IPS-NIHi7 (cell line): ENCODE data around the gene HSD17B12.
"Not testable (repeated sequence)": the region's sequence is repeated elsewhere in the genome, so short reads cannot be mapped to it uniquely, and the experiment has no call there.

ENCODE experiments used
- DNase-seq: peaks from one replicate; pipeline ENCODE4 v3.0.0; 2012; ENCODE audit warnings: mixed read lengths; ENCODE audit errors: extremely low spot score

Gene HSD17B12

DNA sequence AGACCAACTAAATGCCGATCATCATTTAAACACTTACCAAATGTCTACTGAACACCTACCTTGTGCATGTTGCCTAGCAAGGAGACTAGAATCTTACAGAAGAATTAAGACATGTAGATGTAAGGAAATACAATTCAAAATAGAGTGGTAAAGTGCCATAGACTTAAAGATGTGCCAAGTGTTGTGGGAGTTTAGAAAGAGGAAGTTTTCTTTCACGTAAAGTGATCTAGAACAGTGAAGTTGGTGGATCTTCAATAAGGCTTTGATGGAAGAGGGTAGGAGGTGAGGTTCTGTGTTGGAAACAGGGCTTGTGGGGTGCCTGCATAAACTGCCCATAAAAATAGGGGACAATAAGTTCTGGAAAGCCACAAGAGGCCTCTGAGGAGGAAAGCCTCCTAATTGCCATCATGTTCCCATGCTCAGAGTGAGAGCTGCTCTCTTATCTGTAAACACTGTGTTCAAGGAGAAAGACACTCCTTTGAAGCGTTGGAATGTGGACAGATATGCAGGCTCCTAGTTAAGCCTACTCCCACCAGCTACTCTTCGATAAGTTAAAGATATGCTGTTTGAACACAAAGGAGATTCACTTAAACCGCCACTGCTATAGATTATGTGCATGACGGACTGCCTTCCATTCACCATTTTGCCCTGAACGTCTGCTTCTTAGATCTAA lies 66.7 kb downstream of the HSD17B12 start:
- no peak for DNase-seq

GRCh38 chr11:43748095-43748494 lies 67.6 kb downstream of the HSD17B12 start:
- DNase-seq = no peak

GRCh38 chr11:43751726-43752125 lies 71.2 kb downstream of the HSD17B12 start:
- no peak for DNase-seq

DNA sequence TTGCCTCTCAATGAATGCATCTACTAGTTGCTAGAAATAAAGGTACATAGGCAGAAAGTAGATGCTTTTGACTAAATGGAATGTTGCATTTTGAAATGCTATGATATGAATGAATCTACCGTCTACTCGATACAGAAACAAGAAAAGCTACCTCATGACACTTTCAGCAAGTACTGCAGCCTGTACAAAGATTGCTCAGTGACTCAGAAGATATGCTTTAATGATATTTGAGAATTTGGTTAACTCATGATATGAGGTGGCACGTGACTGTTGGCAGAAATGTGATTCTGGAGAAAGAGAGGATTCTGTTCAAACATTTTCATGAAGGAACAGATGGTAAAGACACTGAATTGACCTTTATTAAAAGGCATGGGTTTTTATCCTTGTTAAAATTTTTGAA lies 76.0 kb downstream of the HSD17B12 start:
- DNase-seq = no peak

GRCh38 chr11:43758927-43759326 lies 78.4 kb downstream of the HSD17B12 start:
- no peak for DNase-seq

- no peak for DNase-seq
These were observed 80.4 kb downstream of the HSD17B12 start for GRCh38 chr11:43760902-43761301.

- no peak for DNase-seq
These were observed 84.7 kb downstream of the HSD17B12 start for GRCh38 chr11:43765194-43765593.

DNA sequence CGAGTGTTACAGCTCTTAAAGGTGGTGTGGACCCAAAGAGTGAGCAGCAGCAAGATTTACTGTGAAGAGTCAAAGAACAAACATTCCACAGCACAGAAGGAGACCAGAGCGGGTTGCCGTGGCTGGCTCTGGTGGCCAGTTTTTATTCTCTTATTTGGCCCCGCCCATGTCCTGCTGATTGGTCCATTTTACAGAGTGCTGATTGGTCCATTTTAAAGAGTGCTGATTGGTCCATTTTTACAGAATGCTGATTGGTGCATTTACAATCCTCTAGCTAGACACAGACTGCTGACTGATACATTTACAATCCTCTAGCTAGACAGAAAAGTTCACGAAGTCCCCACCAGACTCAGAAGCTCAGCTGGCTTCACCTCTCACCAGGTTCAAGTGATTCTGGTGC lies 88.1 kb downstream of the HSD17B12 start:
- DNase-seq = not testable (repeated sequence)

DNA sequence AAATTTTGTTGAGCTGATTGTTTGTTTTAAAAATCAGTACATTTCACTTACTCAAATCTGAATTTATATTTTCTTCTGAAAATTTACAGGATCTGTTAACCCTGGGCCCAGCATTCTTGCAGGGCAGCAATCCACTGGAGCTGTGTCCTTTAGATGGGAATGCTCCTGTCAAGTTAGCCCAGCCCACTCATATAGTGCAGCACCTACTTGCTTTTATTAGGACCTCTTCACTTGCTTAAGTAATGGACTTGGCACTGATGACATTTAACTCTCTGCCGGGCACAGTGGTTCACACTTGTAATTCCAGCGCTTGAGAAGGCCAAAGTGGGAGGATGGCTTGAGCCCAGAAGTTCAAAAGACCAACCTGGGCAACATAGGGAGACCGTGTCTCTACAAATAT lies 89.6 kb downstream of the HSD17B12 start:
- DNase-seq = no peak

DNA sequence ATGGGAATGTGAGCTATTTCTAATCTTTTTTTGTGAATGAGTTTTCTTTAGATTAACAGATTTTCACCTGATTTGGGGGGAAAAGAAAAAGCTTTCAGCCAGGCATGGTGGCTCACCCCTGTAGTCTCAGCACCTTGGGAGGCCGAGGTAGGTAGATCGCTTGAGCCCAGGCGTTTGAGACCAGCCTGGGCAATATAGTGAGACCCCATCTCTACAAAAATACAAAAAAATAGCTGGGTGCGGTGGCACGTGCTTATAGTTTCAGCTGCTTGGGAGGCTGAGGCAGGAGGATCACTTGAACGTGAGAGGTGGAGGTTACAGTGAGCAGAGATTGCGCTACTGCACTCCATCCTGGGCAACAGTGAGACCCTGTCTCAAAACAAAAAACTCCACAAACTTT lies 92.2 kb downstream of the HSD17B12 start:
- no peak for DNase-seq

DNA sequence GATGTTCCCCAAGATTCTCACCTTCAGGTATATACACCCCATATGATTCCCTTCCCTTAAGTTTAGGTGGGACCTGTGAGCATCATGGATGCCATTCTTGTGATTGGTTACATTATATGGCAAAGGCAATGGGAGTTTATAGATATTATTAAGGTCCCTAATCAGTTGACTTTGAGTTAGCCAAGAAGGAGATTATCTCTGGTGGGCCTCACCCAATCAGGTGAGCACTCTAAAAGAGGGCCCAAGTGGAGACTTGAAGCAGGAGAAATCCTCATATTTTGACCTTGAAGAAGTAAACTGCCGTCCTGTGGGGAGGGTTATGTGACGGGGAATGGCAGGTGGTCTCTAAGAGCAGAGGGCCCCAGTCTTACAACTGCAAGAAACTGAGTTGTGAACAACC lies 94.2 kb downstream of the HSD17B12 start:
- no peak for DNase-seq

- DNase-seq = no peak
These were observed 98.8 kb downstream of the HSD17B12 start for GRCh38 chr11:43779306-43779705.

DNA sequence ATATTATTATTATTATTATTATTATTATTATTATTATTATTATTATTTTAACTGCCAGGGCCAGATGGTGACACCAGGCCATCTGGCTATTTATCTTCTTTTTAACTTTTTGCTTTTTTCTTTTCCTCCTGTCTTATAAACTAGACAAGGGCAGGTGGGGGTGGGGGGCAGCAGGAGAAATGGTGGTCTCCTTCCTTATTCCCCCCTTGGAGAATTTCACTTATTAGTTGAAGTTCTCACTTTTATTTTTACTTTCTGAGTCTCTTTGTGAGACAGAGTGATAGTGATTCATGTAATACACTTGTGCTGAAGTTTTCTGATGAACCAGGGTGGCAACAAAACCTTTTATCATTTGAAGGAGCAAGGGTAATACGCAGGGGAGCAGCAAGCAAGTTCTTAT lies 103.8 kb downstream of the HSD17B12 start:
- no peak for DNase-seq

DNA sequence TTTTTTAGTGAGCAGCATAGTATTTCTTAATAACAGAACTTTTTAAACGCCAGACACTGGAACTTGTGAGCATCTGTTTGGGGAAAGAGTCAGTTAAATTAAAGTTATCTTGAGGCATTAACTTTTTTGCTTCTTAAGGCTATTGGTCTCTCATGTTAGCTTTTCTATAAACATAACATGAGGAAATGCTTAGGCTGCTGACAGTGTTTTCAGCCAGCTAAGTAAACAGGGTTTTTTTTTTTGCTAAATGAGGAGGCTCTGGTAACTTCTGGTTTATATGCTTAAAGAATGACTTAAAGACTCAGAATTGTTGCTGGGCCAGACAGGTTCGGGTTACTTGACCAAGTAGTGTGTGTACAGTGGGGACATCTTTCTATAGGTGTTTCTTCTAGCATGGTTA lies 104.3 kb downstream of the HSD17B12 start:
- DNase-seq = no peak

- no peak for DNase-seq
These were observed 104.8 kb downstream of the HSD17B12 start for GRCh38 chr11:43785318-43785717.

DNA sequence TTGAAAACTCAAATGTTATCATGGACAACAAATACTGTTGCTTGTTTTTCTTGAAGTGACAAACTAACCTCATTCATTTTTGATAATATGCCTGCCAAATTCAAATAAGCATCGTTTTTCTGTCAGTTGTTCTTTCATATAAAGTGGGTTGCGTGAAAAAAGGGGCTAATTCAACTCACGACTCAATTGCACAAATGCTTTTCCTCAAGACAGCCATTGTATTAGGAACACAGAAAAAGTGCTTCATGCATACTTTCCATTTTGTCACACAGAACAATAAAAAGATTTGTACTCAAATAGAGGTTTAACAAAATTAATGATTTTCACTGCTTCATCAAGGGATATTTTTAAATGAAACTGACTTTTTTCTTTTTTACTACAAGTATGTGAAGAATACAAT lies 105.5 kb downstream of the HSD17B12 start:
- no peak for DNase-seq

GRCh38 chr11:43787824-43788223 lies 107.3 kb downstream of the HSD17B12 start:
- DNase-seq = no peak

DNA sequence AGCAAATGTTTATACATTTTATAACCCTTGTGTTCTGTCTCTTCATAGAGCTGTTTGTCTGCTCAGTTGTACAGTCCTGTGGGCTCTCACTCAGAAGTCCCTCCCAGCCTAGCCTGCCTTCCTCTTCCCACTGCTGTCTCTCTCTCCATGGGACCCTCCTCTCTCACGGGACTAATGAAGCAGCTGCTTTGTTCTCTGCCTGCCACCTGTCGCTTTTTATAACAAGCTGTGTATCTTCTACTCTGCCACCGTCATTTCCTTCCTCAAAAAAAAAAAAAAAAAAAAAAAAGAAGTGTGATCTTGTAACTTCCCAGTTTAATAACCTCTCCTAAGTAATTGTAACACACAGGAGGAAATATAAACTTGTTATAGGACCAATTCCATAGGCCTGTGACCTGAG lies 107.9 kb downstream of the HSD17B12 start:
- no peak for DNase-seq

DNA sequence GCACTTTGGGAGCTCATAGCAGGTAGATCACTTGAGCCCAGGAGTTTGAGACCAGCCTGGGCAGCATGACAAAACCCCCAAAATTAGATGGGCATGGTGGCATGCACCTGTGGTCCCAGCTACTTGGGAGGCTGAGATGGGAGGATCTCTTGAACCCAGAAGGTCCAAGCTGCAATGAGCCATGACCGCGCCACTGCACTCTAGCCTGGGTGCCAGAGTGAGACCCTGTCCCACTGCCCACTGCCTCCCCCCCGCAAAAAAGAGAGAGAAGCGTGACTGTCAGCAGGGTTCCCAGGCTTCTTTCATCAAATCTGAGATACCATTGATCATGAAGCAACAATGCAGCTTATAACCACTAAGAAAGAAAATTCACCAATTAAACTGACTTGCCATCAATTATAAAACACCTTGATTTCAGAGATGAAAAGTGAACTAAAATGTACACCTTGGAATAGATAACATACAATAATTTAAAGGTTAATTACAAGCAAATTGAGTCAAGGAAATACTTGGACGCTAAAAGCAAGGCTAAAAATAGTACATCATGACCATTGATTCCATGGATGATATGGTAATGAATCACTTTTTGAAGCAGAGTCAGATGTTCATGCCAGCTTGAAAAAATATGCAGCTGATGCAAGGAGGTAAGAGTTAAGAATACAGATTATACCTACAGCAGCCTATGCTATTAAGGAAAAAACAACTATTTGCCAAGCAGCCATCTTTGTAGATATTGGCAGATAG lies 109.3 kb downstream of the HSD17B12 start:
- no peak for DNase-seq

DNA sequence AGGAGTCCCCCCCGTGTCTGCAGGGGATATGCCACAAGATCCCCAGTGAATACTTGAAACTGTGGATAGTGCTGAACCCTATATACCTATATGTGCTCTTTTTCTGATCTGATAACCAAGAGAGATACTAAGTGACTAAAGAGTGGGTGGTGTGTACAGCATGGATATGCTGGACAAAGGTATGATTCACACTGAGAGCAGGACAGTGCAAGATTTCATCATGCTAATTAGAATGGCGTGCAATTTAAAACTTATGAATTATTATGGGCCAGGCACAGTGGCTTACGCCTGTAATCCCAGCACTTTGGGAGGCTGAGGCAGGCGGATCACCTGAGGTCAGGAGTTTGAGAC lies 109.9 kb downstream of the HSD17B12 start:
- DNase-seq = no peak

GRCh38 chr11:43797337-43797736 lies 116.8 kb downstream of the HSD17B12 start:
- no peak for DNase-seq

- no peak for DNase-seq
These were observed 117.3 kb downstream of the HSD17B12 start for GRCh38 chr11:43797866-43798265.

GRCh38 chr11:43802509-43802908 lies 122.0 kb downstream of the HSD17B12 start:
- peak; percentile 13 for DNase-seq

DNA sequence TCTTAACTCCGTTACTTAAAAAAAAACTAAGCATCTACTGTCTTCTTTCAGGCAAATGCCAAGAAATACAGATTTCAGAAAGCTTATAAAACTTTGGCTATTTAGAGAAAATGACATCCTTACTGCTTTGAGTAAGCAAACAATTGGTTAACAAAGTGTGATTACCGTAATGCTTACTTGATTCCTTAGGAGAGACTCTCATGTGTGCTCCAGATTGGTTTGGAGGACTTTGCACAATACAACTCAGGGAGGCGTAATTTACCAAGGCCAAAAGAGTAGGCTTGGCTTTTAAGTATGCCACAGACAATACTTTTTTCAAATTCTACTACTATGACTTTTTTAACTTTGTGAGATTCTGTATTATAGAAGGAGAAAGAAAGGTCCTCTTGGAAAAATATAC lies 123.2 kb downstream of the HSD17B12 start:
- DNase-seq = no peak
